HCT116 (cell line): ENCODE results near the gene IRAK2. TPM values are rescaled to one million over a fixed set of nuclear protein-coding genes. Genes with fewer than 3 reads are reported as not detected.

Experiments used
- ATAC-seq: fragments of 200-7000 bp; cut with Tn5 transposase; 2 replicates; pipeline ENCODE4 v1.9.1; 2020; ENCODE audit warnings: mild to moderate bottlenecking, moderate library complexity
- BruUV-seq: library from RNA; stranded (reverse); fragments of 400-500 nt; replicated peaks from 2 replicates; lab custom pipeline; 2021; lab: Mats Ljungman, UMichigan
- CTCF ChIA-PET: fragments of 300-600 bp; sonication (Branson Sonifier 250); formaldehyde crosslinking; loops from one replicate; lab custom pipeline; 2021; ENCODE audit warnings: antibody characterized with exemption; lab: Charles Lee
- POLR2A ChIA-PET: fragments of 300-600, 350-600 bp; sonication (Branson Sonifier 250); formaldehyde crosslinking; loops from one replicate; lab custom pipeline; 2021; ENCODE audit warnings: antibody characterized with exemption; lab: Charles Lee
- RAD21 ChIA-PET, 2 experiments: fragments of 300-600 bp; sonication (Branson Sonifier 250); formaldehyde crosslinking; loops; one replicate each; lab custom pipeline; 2023; ENCODE audit warnings: low total read pairs in 2 of 2; ENCODE audit not compliant: uncharacterized antibody in 2 of 2, unreplicated experiment in 2 of 2, low non-redundant PET in 1 of 2; lab: Charles Lee
- DNase-seq: peaks from one replicate; pipeline ENCODE4 v3.0.0-alpha.2; 2010; ENCODE audit warnings: low read depth, low spot score
- H2AFZ ChIP-seq: fragments of 200-600 bp; shearing (Covaris generic), sonication (generic); 2 replicates; pipeline ENCODE4 v1.6.1; 2017; ENCODE audit warnings: low read depth, mixed run types, mixed read lengths, antibody characterized with exemption, low read length; ENCODE audit not compliant: poor library complexity, severe bottlenecking
- H3K27ac ChIP-seq: 2 replicates; pipeline ENCODE4 v1.5.1; 2012; ENCODE audit warnings: low read depth, low read length
- H3K27me3 ChIP-seq: fragments of 200-600 bp; sonication (generic); 2 replicates; pipeline ENCODE4 v1.6.1; 2016; ENCODE audit warnings: mixed run types, low read length, mixed read lengths; ENCODE audit not compliant: insufficient read depth
- H3K36me3 ChIP-seq, 2 experiments: fragments of 200-500 bp in 1 of 2; fragments of 200-600 bp in 1 of 2; sonication (Bioruptor generic) in 1 of 2; sonication (generic) in 1 of 2; 2 replicates each; pipeline versions ENCODE4 v1.5.1 to v1.6.1; 2014 to 2016; ENCODE audit warnings: low read length in 2 of 2, inconsistent platforms in 1 of 2, mixed read lengths in 1 of 2, mixed run types in 1 of 2; ENCODE audit not compliant: insufficient read depth in 2 of 2, control insufficient read depth in 1 of 2
- H3K4me1 ChIP-seq, 2 experiments: fragments of 200-600 bp in 1 of 2; sonication (generic) in 1 of 2; 2 replicates each; pipeline versions ENCODE4 v1.5.1 to v1.6.1; 2012 to 2017; ENCODE audit warnings: low read length in 2 of 2, inconsistent platforms in 1 of 2, mild to moderate bottlenecking in 1 of 2, mixed read lengths in 1 of 2, mixed run types in 1 of 2, moderate library complexity in 1 of 2; ENCODE audit not compliant: insufficient read depth in 2 of 2, control insufficient read depth in 1 of 2
- H3K4me2 ChIP-seq: fragments of 200-600 bp; sonication (generic); 2 replicates; pipeline ENCODE4 v1.6.1; 2017; ENCODE audit warnings: mixed run types, low read length, mixed read lengths
- H3K4me3 ChIP-seq, 2 experiments: fragments of 200-600 bp in 1 of 2; sonication (generic) in 1 of 2; replicated peaks in 1 of 2; 2 replicates each; pipeline ENCODE4 v1.5.1; 2011 to 2016; ENCODE audit warnings: low read length in 2 of 2, control low read depth in 1 of 2, low read depth in 1 of 2, mild to moderate bottlenecking in 1 of 2, mixed read lengths in 1 of 2, mixed run types in 1 of 2
- H3K79me2 ChIP-seq: fragments of 200-600 bp; sonication (generic); 2 replicates; pipeline ENCODE4 v1.6.1; 2017; ENCODE audit warnings: mild to moderate bottlenecking, mixed run types, low read length, moderate library complexity, mixed read lengths; ENCODE audit not compliant: insufficient read depth
- H3K9ac ChIP-seq: fragments of 200-600 bp; sonication (generic); 2 replicates; pipeline ENCODE4 v1.6.1; 2016; ENCODE audit warnings: low read length, mixed read lengths
- H3K9me2 ChIP-seq: fragments of 200-600 bp; sonication (generic), shearing (Covaris generic); 2 replicates; pipeline ENCODE4 v1.6.1; 2017; ENCODE audit warnings: mixed run types, mild to moderate bottlenecking, moderate library complexity; ENCODE audit not compliant: insufficient read depth
- H3K9me3 ChIP-seq, 2 experiments: fragments of 200-500 bp in 1 of 2; fragments of 200-600 bp in 1 of 2; sonication (Bioruptor generic) in 1 of 2; sonication (generic) in 1 of 2; 2 replicates each; pipeline ENCODE4 v1.6.1; 2014 to 2017; ENCODE audit warnings: low read length in 2 of 2, mixed read lengths in 2 of 2, inconsistent platforms in 1 of 2, low read depth in 1 of 2, mild to moderate bottlenecking in 1 of 2, mixed run types in 1 of 2, moderate library complexity in 1 of 2; ENCODE audit not compliant: control insufficient read depth in 1 of 2, insufficient read depth in 1 of 2
- H4K20me1 ChIP-seq: fragments of 200-600 bp; sonication (generic), shearing (Covaris generic); 2 replicates; pipeline ENCODE4 v1.6.1; 2017; ENCODE audit warnings: mixed run types, mild to moderate bottlenecking, moderate library complexity; ENCODE audit not compliant: insufficient read depth
- EGR1 ChIP-seq: IDR thresholded peaks from 2 replicates; pipeline ENCODE4 v1.6.1; 2012; ENCODE audit warnings: low read depth
- POLR2A ChIP-seq: IDR thresholded peaks from 2 replicates; pipeline ENCODE4 v1.7.0; 2011; ENCODE audit warnings: borderline replicate concordance; ENCODE audit not compliant: insufficient read depth, insufficient read length; ENCODE audit errors: extremely low read depth
- POLR2AphosphoS5 ChIP-seq: IDR thresholded peaks from 2 replicates; pipeline ENCODE4 v1.6.1; 2011; ENCODE audit warnings: mild to moderate bottlenecking, low read depth, low read length, moderate library complexity
- SIN3A ChIP-seq: IDR thresholded peaks from 2 replicates; pipeline ENCODE4 v1.6.1; 2012; ENCODE audit warnings: low read depth
- SP1 ChIP-seq: IDR thresholded peaks from 2 replicates; pipeline ENCODE4 v1.6.1; 2012; ENCODE audit warnings: low read depth
- TCF7L2 ChIP-seq: IDR thresholded peaks from 2 replicates; pipeline ENCODE4 v1.7.0; 2011; ENCODE audit warnings: borderline replicate concordance, inconsistent platforms; ENCODE audit not compliant: insufficient read depth, insufficient read length; ENCODE audit errors: extremely low read depth
- YY1 ChIP-seq: IDR thresholded peaks from 2 replicates; pipeline ENCODE4 v1.6.1; 2011; ENCODE audit warnings: low read length, low read depth, moderate library complexity, mild to moderate bottlenecking; ENCODE audit not compliant: insufficient replicate concordance; ENCODE audit errors: extremely low read depth
- ZFX ChIP-seq: fragments of 450-650 bp; IDR thresholded peaks from 2 replicates; pipeline ENCODE4 v1.6.1; 2017
- intact Hi-C: fragments of 100-400 bp; cut with micrococcal nuclease; formaldehyde crosslinking; loops from 2 replicates; pipeline ENCODE4 v1.10.0; 2022
- total RNA-seq: library from RNA; stranded (reverse); gene quantifications from one replicate; pipeline ENCODE4 v1.2.1, GENCODE V29; 2021; ENCODE audit not compliant: unreplicated experiment
- TF ChIP-seq, protein P1 (sequence below): IDR thresholded peaks from 2 replicates; pipeline ENCODE4 v1.6.1; 2011; ENCODE audit warnings: mild to moderate bottlenecking, low read length, moderate library complexity; ENCODE audit not compliant: insufficient replicate concordance; ENCODE audit errors: extremely low read depth
- TF ChIP-seq, protein P2 (sequence below): IDR thresholded peaks from 2 replicates; pipeline ENCODE4 v1.6.1; 2012
- TF ChIP-seq, protein P3 (sequence below): IDR thresholded peaks from 2 replicates; pipeline ENCODE4 v1.6.1; 2012

Gene IRAK2
- total RNA-seq, 1 experiment from 2014 or later, result 3.6 TPM

DNA sequence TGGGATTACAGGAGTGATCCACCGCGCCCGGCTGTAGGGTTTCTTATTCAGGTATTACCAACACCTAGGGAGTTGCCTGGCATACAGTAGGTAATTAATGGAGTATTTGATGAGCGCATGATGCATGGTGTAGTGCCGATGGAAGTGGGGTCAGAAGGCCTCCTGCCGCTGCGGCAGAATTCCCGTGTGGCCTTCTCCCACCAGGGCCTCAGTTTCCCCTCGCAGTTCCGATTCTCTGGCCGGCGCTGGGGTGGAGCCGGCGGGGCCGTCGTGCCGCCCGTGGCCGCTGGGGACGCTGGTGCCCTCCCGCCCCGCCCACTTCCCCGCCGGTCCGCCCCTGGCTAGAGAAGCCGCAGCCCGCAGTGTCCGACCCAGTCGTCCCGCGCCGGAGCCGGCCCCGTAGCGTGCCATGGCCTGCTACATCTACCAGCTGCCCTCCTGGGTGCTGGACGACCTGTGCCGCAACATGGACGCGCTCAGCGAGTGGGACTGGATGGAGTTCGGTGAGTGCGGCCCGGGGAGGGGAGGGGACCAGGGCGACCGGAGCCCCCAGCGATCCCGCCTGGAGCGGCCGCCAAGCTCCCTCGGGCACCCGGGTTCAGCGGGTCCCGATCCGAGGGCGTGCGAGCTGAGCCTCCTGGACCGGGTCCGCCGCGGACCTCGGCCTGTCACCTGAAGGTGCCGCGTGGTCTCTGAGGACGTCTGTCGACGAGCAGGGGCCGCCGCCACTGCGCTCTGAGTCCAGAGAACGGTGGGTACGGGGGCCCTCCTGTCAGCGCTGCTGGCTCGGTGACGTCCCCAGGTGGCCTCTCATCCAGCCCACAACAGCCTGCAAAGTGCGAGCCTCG is at the start of gene IRAK2 (continued):
- TF ChIP-seq, protein P1, sequence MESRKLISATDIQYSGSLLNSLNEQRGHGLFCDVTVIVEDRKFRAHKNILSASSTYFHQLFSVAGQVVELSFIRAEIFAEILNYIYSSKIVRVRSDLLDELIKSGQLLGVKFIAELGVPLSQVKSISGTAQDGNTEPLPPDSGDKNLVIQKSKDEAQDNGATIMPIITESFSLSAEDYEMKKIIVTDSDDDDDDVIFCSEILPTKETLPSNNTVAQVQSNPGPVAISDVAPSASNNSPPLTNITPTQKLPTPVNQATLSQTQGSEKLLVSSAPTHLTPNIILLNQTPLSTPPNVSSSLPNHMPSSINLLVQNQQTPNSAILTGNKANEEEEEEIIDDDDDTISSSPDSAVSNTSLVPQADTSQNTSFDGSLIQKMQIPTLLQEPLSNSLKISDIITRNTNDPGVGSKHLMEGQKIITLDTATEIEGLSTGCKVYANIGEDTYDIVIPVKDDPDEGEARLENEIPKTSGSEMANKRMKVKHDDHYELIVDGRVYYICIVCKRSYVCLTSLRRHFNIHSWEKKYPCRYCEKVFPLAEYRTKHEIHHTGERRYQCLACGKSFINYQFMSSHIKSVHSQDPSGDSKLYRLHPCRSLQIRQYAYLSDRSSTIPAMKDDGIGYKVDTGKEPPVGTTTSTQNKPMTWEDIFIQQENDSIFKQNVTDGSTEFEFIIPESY, result no peak
- TF ChIP-seq TCF7L2, result no peak
- TF ChIP-seq ZFX, result no peak
- no peak for TF ChIP-seq SP1

DNA sequence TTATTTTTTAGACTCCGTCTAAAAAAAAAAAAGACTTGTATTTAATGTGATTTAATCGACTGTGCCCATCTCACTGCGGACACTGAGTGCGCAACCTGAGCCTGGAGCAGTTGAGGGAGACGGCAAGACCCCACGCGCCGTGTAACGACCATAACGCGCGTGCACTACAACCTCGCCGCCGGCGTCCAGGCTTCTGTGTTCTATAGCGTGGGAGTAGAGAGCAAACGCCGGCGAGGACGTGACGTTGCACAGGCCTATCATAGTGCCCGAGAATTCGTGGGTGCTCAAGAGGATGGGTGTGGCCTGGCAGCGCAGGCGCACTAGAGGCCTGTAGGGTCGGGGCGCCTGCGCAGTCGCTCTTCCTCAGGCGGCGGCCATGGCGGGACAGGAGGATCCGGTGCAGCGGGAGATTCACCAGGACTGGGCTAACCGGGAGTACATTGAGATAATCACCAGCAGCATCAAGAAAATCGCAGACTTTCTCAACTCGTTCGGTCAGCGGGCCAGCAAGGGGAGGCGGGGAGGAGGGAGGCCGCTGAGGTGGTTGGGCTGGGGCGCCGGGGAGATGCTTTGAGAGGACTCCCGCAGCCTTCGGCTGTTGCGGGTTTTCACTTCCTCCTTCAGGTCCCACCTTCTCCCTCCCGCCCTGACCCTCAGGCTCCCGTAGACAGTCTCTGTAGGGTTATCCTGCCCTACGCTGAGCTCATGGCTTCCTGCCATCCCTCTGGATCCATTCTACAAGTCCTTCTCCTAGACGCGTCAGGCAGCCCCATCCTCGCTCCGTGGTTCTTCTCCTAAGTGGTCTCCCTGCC is 49.2 kb upstream of the IRAK2 start, which contains the start of gene BRK1:
Gene BRK1 (plus strand): TSS at position 350 of the 812 bp plus-strand sequence. CDS start 27 bp downstream, at position 377.
- POLR2A ChIA-PET, result no interaction called here

More for the DNA sequence above, 49.2 kb upstream of the IRAK2 start, which contains the start of gene BRK1:
- intact Hi-C loops, result loop anchor here (10.0 kb wide), 1 partner anchor 109 kb away; no protein-coding TSS in a partner anchor
- H3K4me2 ChIP-seq, result peak within 1 kb of the TSS; percentile 87
- no peaks in the 10 kb centered on the region for H3K27me3 ChIP-seq
- TF ChIP-seq TCF7L2 (peak; percentile 44), SP1 (peak; percentile 69), ZFX (no peak; the same call in 1 of the 2 replicates), SIN3A (peak; percentile 66), EGR1 (peak; percentile 98), POLR2AphosphoS5 (peak; percentile 99), POLR2A (peak; percentile 89), YY1 (peak; percentile 87)
- TF ChIP-seq, protein P1, result peak; percentile 37
- TF ChIP-seq, protein P2, sequence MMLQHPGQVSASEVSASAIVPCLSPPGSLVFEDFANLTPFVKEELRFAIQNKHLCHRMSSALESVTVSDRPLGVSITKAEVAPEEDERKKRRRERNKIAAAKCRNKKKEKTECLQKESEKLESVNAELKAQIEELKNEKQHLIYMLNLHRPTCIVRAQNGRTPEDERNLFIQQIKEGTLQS, result no peak
- TF ChIP-seq, protein P3, sequence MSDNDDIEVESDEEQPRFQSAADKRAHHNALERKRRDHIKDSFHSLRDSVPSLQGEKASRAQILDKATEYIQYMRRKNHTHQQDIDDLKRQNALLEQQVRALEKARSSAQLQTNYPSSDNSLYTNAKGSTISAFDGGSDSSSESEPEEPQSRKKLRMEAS, result peak; percentile 90
- no peaks in the 10 kb centered on the region for H3K9me2 ChIP-seq
- no peak within 1 kb of the TSS for H2AFZ ChIP-seq
- DNase-seq, result peak; percentile 91
- peak; percentile 98 for ATAC-seq
- ChIA-PET RAD21 (interaction anchor here in 1 of 2 experiments (0.7 kb wide), 2 partner anchors 99 to 108 kb away, joined by 3 to 4 read pairs; no protein-coding TSS in a partner anchor), CTCF (no interaction called here)
- peaks cover 0 to 7% of the 10 kb centered on the region in 2 experiments; a peak in 2 of 4 replicates for H3K36me3 ChIP-seq
- peak within 1 kb of the TSS; percentile 82 for H3K9ac ChIP-seq
- peaks cover under 1% of the 10 kb centered on the region; the same call in 1 of the 2 replicates for H4K20me1 ChIP-seq
- peak within 1 kb of the TSS; percentile 43 for H3K27ac ChIP-seq
- peaks cover 50% of the 10 kb centered on the region for H3K79me2 ChIP-seq
- peaks cover 8 to 17% of the 10 kb centered on the region in 2 experiments for H3K4me1 ChIP-seq
- BruUV-seq, result no TSS peak
- peak within 1 kb of the TSS; percentile 76 to 91 for H3K4me3 ChIP-seq
- H3K9me3 ChIP-seq, result no peaks in the 10 kb centered on the region
